HG02571 (cell line): Measurements from ENCODE around the gene ARHGDIA.
A peak's percentile ranks its signal among the peaks of the same experiment; 100 is the strongest.

ENCODE experiments used
- ATAC-seq: cut with Tn5 transposase; IDR thresholded peaks from one replicate; pipeline ENCODE4 v1.9.1; 2021; ENCODE audit warnings: mild to moderate bottlenecking, moderate library complexity; ENCODE audit not compliant: unreplicated experiment

The ARHGDIA gene

GRCh38 chr17:81888988-81889595, 18.0 kb upstream of the ARHGDIA start:
- ATAC-seq, result no peak

GRCh38 chr17:81888105-81888987, 17.2 kb upstream of the ARHGDIA start:
- no peak for ATAC-seq

- no peak for ATAC-seq
These were observed 14.9 kb upstream of the ARHGDIA start for GRCh38 chr17:81885869-81886548.

GRCh38 chr17:81885454-81885853, 14.3 kb upstream of the ARHGDIA start:
- no peak for ATAC-seq

GRCh38 chr17:81884968-81885367, 13.8 kb upstream of the ARHGDIA start:
- no peak for ATAC-seq

GRCh38 chr17:81884520-81884919, 13.4 kb upstream of the ARHGDIA start:
- ATAC-seq, result no peak

- no peak for ATAC-seq
These were observed 8.0 kb upstream of the ARHGDIA start for GRCh38 chr17:81879121-81879520.

- no peak for ATAC-seq
These were observed 7.2 kb upstream of the ARHGDIA start for GRCh38 chr17:81878294-81878693.

GRCh38 chr17:81877569-81877968, 6.4 kb upstream of the ARHGDIA start:
- ATAC-seq, result no peak

- ATAC-seq, result peak; percentile 53
These were observed 472 bp upstream of the ARHGDIA start for GRCh38 chr17:81871387-81872230.

GRCh38 chr17:81870131-81870980, 781 bp downstream of the ARHGDIA start:
- no peak for ATAC-seq

- ATAC-seq, result no peak
These were observed 1.7 kb downstream of the ARHGDIA start for GRCh38 chr17:81869221-81870130.

GRCh38 chr17:81868674-81869220, 2.4 kb downstream of the ARHGDIA start:
- no peak for ATAC-seq

- ATAC-seq, result no peak
These were observed 3.0 kb downstream of the ARHGDIA start for GRCh38 chr17:81867991-81868673.

- ATAC-seq, result no peak
These were observed 3.8 kb downstream of the ARHGDIA start for GRCh38 chr17:81867170-81867990.

- ATAC-seq, result no peak
These were observed 4.5 kb downstream of the ARHGDIA start for GRCh38 chr17:81866440-81867169.
